HEK293T (cell line): Measurements from ENCODE around the gene PITHD1.
A peak's percentile ranks its signal among the peaks of the same experiment; 100 is the strongest.
"Not testable (repeated sequence)": the region's sequence is repeated elsewhere in the genome, so short reads cannot be mapped to it uniquely, and the experiment has no call there.

Experiments used
- CTCF ChIA-PET: fragments of 350-600 bp; formaldehyde crosslinking; extraction: SDS; loops from one replicate; lab custom pipeline; 2021; ENCODE audit warnings: antibody characterized with exemption, inconsistent platforms; lab: Yijun Ruan, JAX
- POLR2A ChIA-PET: fragments of 350-600 bp; formaldehyde crosslinking; extraction: SDS; loops from one replicate; lab custom pipeline; 2020; ENCODE audit warnings: antibody characterized with exemption, inconsistent platforms; lab: Yijun Ruan, JAX
- DNase-seq: peaks from one replicate; pipeline ENCODE4 v3.0.0; 2012; ENCODE audit warnings: mixed read lengths; ENCODE audit errors: extremely low spot score
- ARNT ChIP-seq: fragments of 450-650 bp; IDR thresholded peaks from 2 replicates; pipeline ENCODE4 v1.6.1; 2017; ENCODE audit warnings: mild to moderate bottlenecking
- BHLHE40 ChIP-seq: fragments of 450-650 bp; IDR thresholded peaks from 2 replicates; pipeline ENCODE4 v1.6.1; 2016; ENCODE audit warnings: mild to moderate bottlenecking, moderate library complexity, borderline replicate concordance
- CTBP1 ChIP-seq: fragments of 450-650 bp; IDR thresholded peaks from 2 replicates; pipeline ENCODE4 v1.6.1; 2016; ENCODE audit warnings: borderline replicate concordance
- ELF4 ChIP-seq: fragments of 450-650 bp; IDR thresholded peaks from 2 replicates; pipeline ENCODE4 v1.6.1; 2017; ENCODE audit warnings: antibody characterized with exemption
- FOXA1 ChIP-seq: fragments of 450-650 bp; IDR thresholded peaks from 2 replicates; pipeline ENCODE4 v1.6.1; 2016; ENCODE audit warnings: mild to moderate bottlenecking
- FOXK2 ChIP-seq: fragments of 450-650 bp; IDR thresholded peaks from 2 replicates; pipeline ENCODE4 v1.6.1; 2016; ENCODE audit warnings: mild to moderate bottlenecking
- FOXM1 ChIP-seq: fragments of 450-650 bp; IDR thresholded peaks from 2 replicates; pipeline ENCODE4 v1.6.1; 2017; ENCODE audit warnings: mild to moderate bottlenecking, borderline replicate concordance
- HDGF ChIP-seq: fragments of 450-650 bp; IDR thresholded peaks from 2 replicates; pipeline ENCODE4 v1.6.1; 2017; ENCODE audit warnings: antibody characterized with exemption, borderline replicate concordance
- L3MBTL2 ChIP-seq: fragments of 450-650 bp; conservative IDR thresholded peaks from 2 replicates; pipeline ENCODE4 v1.6.1; 2016; ENCODE audit warnings: mild to moderate bottlenecking
- LEF1 ChIP-seq: fragments of 450-650 bp; IDR thresholded peaks from 2 replicates; pipeline ENCODE4 v1.6.1; 2017; ENCODE audit warnings: mild to moderate bottlenecking, borderline replicate concordance
- NFRKB ChIP-seq: fragments of 450-650 bp; IDR thresholded peaks from 2 replicates; pipeline ENCODE4 v1.6.1; 2016; ENCODE audit warnings: mild to moderate bottlenecking, moderate library complexity
- PKNOX1 ChIP-seq: fragments of 450-650 bp; IDR thresholded peaks from 2 replicates; pipeline ENCODE4 v1.6.1; 2016
- SP1 ChIP-seq: fragments of 450-650 bp; IDR thresholded peaks from 2 replicates; pipeline ENCODE4 v1.6.1; 2017
- SUZ12 ChIP-seq: fragments of 450-650 bp; IDR thresholded peaks from 2 replicates; pipeline ENCODE4 v1.6.1; 2016; ENCODE audit warnings: mild to moderate bottlenecking
- TARDBP ChIP-seq: fragments of 450-650 bp; IDR thresholded peaks from 2 replicates; pipeline ENCODE4 v1.6.1; 2016
- ZNF384 ChIP-seq: fragments of 450-650 bp; IDR thresholded peaks from 2 replicates; pipeline ENCODE4 v1.6.1; 2016

The PITHD1 gene

GRCh38 chr1:23799255-23799569 is 21.0 kb downstream of the PITHD1 start:
- CTCF ChIA-PET = interaction anchor here (0.5 to 1.0 kb wide), 2 partner anchors 43 to 67 kb away, joined by 5 to 6 read pairs; no protein-coding TSS in a partner anchor
- no peak for TF ChIP-seq BHLHE40
- no peak for TF ChIP-seq NFRKB
- TF ChIP-seq PKNOX1 = no peak
- no peak for TF ChIP-seq TARDBP
- TF ChIP-seq ELF4 = no peak
- no peak for TF ChIP-seq ARNT
- no peak for TF ChIP-seq LEF1
- TF ChIP-seq ZNF384 = no peak
- TF ChIP-seq HDGF = no peak
- no peak for TF ChIP-seq FOXA1
- no peak for TF ChIP-seq CTBP1
- no peak for TF ChIP-seq L3MBTL2
- TF ChIP-seq SUZ12 = no peak
- no peak for TF ChIP-seq FOXM1
- TF ChIP-seq FOXK2 = no peak
- no peak for TF ChIP-seq SP1
- no peak for DNase-seq
- POLR2A ChIA-PET = interaction anchor here (0.6 to 2.6 kb wide), 3 partner anchors 9 to 21 kb away, joined by 3 to 18 read pairs (median 6); partner anchors contain the start of gene PITHD1

GRCh38 chr1:23799570-23800399 is 21.6 kb downstream of the PITHD1 start:
- ChIA-PET CTCF (interaction anchor here (0.5 kb wide), 1 partner anchor 43 kb away, joined by 6 read pairs; no protein-coding TSS in a partner anchor), POLR2A (interaction anchor here (0.6 to 3.4 kb wide), 4 partner anchors 9 to 25 kb away, joined by 3 to 18 read pairs (median 10); partner anchors contain the start of genes HMGCL and PITHD1)
- no peak for DNase-seq

GRCh38 chr1:23800400-23801337 is 22.5 kb downstream of the PITHD1 start, which contains the start of gene GALE:
Gene GALE, minus strand, starts transcription at chr1:23800754. Its CDS starts 1,747 bp downstream, at chr1:23799007.
- ChIA-PET POLR2A (interaction anchor here (0.6 to 3.4 kb wide), 6 partner anchors 9 to 24 kb away, joined by 3 to 18 read pairs (median 5); partner anchors contain the start of genes HMGCL and PITHD1), CTCF (interaction anchor here (1.5 kb wide), 1 partner anchor 10 kb away, joined by 6 read pairs; no protein-coding TSS in a partner anchor)
- DNase-seq = peak; percentile 90
- TF ChIP-seq ZNF384 = no peak
- TF ChIP-seq NFRKB = no peak
- no peak for TF ChIP-seq FOXK2
- TF ChIP-seq ARNT = no peak
- TF ChIP-seq TARDBP = peak; percentile 88
- no peak for TF ChIP-seq SP1

More at GRCh38 chr1:23799570-23800399, 21.6 kb downstream of the PITHD1 start:
- TF ChIP-seq FOXM1 (no peak), FOXA1 (no peak), FOXK2 (no peak), SP1 (no peak), BHLHE40 (no peak), ARNT (no peak), L3MBTL2 (no peak)

GRCh38 chr1:23801338-23801748 is 23.1 kb downstream of the PITHD1 start:
- CTCF ChIA-PET = interaction anchor here (1.5 kb wide), 1 partner anchor 10 kb away, joined by 6 read pairs; no protein-coding TSS in a partner anchor

GRCh38 chr1:23801876-23802275 is 23.7 kb downstream of the PITHD1 start:
- DNase-seq = no peak
- CTCF ChIA-PET = interaction anchor here (1.1 to 1.5 kb wide), 2 partner anchors 9 to 12 kb away, joined by 3 to 6 read pairs; no protein-coding TSS in a partner anchor
- POLR2A ChIA-PET = interaction anchor here (1.1 to 3.4 kb wide), 2 partner anchors 23 to 24 kb away, joined by 3 to 14 read pairs; partner anchors contain the start of genes HMGCL and PITHD1
- TF ChIP-seq ELF4 (no peak), SUZ12 (no peak), FOXA1 (no peak), ARNT (no peak), PKNOX1 (no peak), FOXM1 (no peak), NFRKB (no peak), TARDBP (no peak), ZNF384 (no peak), SP1 (no peak)

More at GRCh38 chr1:23801338-23801748, 23.1 kb downstream of the PITHD1 start:
- POLR2A ChIA-PET = interaction anchor here (0.9 to 3.4 kb wide), 4 partner anchors 9 to 23 kb away, joined by 3 to 14 read pairs (median 4); partner anchors contain the start of genes HMGCL and PITHD1
- no peak for DNase-seq
- TF ChIP-seq CTBP1 (no peak), L3MBTL2 (no peak), ARNT (no peak), ELF4 (no peak), LEF1 (no peak), NFRKB (no peak), BHLHE40 (no peak), TARDBP (no peak), ZNF384 (no peak), SP1 (no peak), FOXA1 (no peak), SUZ12 (no peak), FOXM1 (no peak), FOXK2 (no peak)

- ChIA-PET CTCF (interaction anchor here (0.6 to 1.9 kb wide), 3 partner anchors 8 to 31 kb away, joined by 3 to 5 read pairs (median 3); no protein-coding TSS in a partner anchor), POLR2A (interaction anchor here (1.0 to 3.4 kb wide), 2 partner anchors 22 to 25 kb away, joined by 4 to 14 read pairs; partner anchors contain the start of genes HMGCL and PITHD1)
- DNase-seq = not testable (repeated sequence)
Measured at GRCh38 chr1:23802809-23803342, 24.7 kb downstream of the PITHD1 start.
